Endothelial cell of umbilical vein (primary cell): Measurements from ENCODE around the gene THSD4. TPM values are rescaled to one million over a fixed set of nuclear protein-coding genes. Genes with fewer than 3 reads are reported as not detected.

ENCODE experiments used
- BruUV-seq: library from RNA; stranded (reverse); fragments of 400-500 nt; replicated peaks from 2 replicates; lab custom pipeline; 2021; lab: Mats Ljungman, UMichigan
- CTCF ChIA-PET: fragments of 300-600, 350-600 bp; sonication (Branson Sonifier 250); formaldehyde crosslinking; loops from one replicate; lab custom pipeline; 2021; ENCODE audit warnings: antibody characterized with exemption, inconsistent platforms; lab: Charles Lee
- POLR2A ChIA-PET: fragments of 300-600, 350-600 bp; sonication (Branson Sonifier 250); formaldehyde crosslinking; loops from one replicate; lab custom pipeline; 2021; ENCODE audit warnings: antibody characterized with exemption, inconsistent platforms; lab: Charles Lee
- DNase-seq: peaks from one replicate; pipeline ENCODE4 v3.0.0-alpha.2; 2011; ENCODE audit warnings: low read depth, low spot score
- FAIRE-seq: peaks from 2 replicates; lab custom pipeline; 2011; peaks lifted over from hg19 to GRCh38; lab: Jason Lieb, UNC
- H2AFZ ChIP-seq: 2 replicates; pipeline ENCODE4 v1.6.0; 2012; ENCODE audit warnings: low read depth, low read length, control low read depth, inconsistent platforms
- H3K27ac ChIP-seq: 2 replicates; pipeline ENCODE4 v1.5.1; 2011; ENCODE audit warnings: low read depth, mild to moderate bottlenecking, control low read depth, low read length, moderate library complexity; ENCODE audit not compliant: insufficient read depth
- H3K27me3 ChIP-seq, 2 experiments: 2 replicates each; pipeline versions ENCODE4 v1.6.0 to v1.6.1; 2011; ENCODE audit warnings: low read length in 2 of 2, mixed read lengths in 1 of 2; ENCODE audit not compliant: control insufficient read depth in 2 of 2, insufficient read depth in 2 of 2
- H3K36me3 ChIP-seq, 2 experiments: 2 replicates in 1 of 2; 3 replicates in 1 of 2; pipeline ENCODE4 v1.5.1; 2011; ENCODE audit warnings: low read length in 2 of 2, mild to moderate bottlenecking in 1 of 2, moderate library complexity in 1 of 2; ENCODE audit not compliant: control insufficient read depth in 2 of 2, insufficient read depth in 2 of 2; ENCODE audit errors: extremely low read depth in 1 of 2
- H3K4me1 ChIP-seq: 3 replicates; pipeline ENCODE4 v1.5.1; 2011; ENCODE audit warnings: mild to moderate bottlenecking, low read length; ENCODE audit not compliant: control insufficient read depth, insufficient read depth; ENCODE audit errors: extremely low read depth
- H3K4me2 ChIP-seq: 2 replicates; pipeline ENCODE4 v1.6.1; 2011; ENCODE audit warnings: low read length, control low read depth, mixed read lengths; ENCODE audit not compliant: insufficient read depth
- H3K4me3 ChIP-seq, 3 experiments: fragments of 200-600 bp in 1 of 3; sonication (generic), shearing (Covaris generic) in 1 of 3; replicated peaks in 1 of 3; 2 replicates each; pipeline ENCODE4 v1.5.1; 2011 to 2016; ENCODE audit warnings: control low read depth in 3 of 3, low read length in 3 of 3, mild to moderate bottlenecking in 2 of 3, inconsistent platforms in 1 of 3, low read depth in 1 of 3, moderate library complexity in 1 of 3; ENCODE audit not compliant: insufficient read depth in 1 of 3
- H3K79me2 ChIP-seq: 2 replicates; pipeline ENCODE4 v1.6.0; 2012; ENCODE audit warnings: low read length, inconsistent platforms; ENCODE audit not compliant: control insufficient read depth, insufficient read depth
- H3K9ac ChIP-seq: replicated peaks from 2 replicates; pipeline ENCODE3; 2011; ENCODE audit warnings: low read length, control low read depth; ENCODE audit not compliant: insufficient read depth; ENCODE audit errors: extremely low read depth
- H3K9me1 ChIP-seq: replicated peaks from 3 replicates; pipeline ENCODE4 v1.6.0; 2011; ENCODE audit warnings: mild to moderate bottlenecking, low read length; ENCODE audit not compliant: control insufficient read depth, insufficient read depth; ENCODE audit errors: extremely low read depth
- H3K9me3 ChIP-seq: replicated peaks from 2 replicates; pipeline ENCODE4 v1.5.1; 2012; ENCODE audit warnings: low read length, inconsistent platforms; ENCODE audit not compliant: control insufficient read depth, insufficient read depth
- H4K20me1 ChIP-seq: replicated peaks from 2 replicates; pipeline ENCODE3; 2011; ENCODE audit warnings: mild to moderate bottlenecking, low read length; ENCODE audit not compliant: control insufficient read depth, insufficient read depth; ENCODE audit errors: extremely low read depth
- FOS ChIP-seq: IDR thresholded peaks from 2 replicates; pipeline ENCODE4 v1.6.1; 2011; ENCODE audit warnings: mild to moderate bottlenecking, low read length, moderate library complexity, borderline replicate concordance; ENCODE audit not compliant: insufficient read depth
- JUN ChIP-seq: IDR thresholded peaks from 2 replicates; pipeline ENCODE4 v1.6.1; 2011; ENCODE audit warnings: borderline replicate concordance, low read depth; ENCODE audit not compliant: insufficient read length, insufficient read depth
- POLR2AphosphoS5 ChIP-seq: IDR thresholded peaks from 2 replicates; pipeline ENCODE4 v1.6.1; 2012; ENCODE audit warnings: low read depth, mild to moderate bottlenecking, control low read depth, low read length, moderate library complexity; ENCODE audit not compliant: insufficient read depth
- dilution Hi-C: fragments of 300-500 bp; cut with MboI; formaldehyde crosslinking; loops from one replicate; pipeline ENCODE4 v1.15.0; 2019; ENCODE audit warnings: low sequenced_read_pairs; ENCODE audit not compliant: extremely low pct_ligation_motif_present
- intact Hi-C: fragments of 100-400 bp; cut with micrococcal nuclease; formaldehyde crosslinking; loops from one replicate; pipeline ENCODE4 v1.10.0; 2022
- polyA plus RNA-seq, 4 experiments: library from polyadenylated mRNA; depleted of rRNA in 3 of 4; stranded (reverse) in 3 of 4; unstranded in 1 of 4; fragments of >200 nt; gene quantifications; 2 replicates each; pipeline versions ENCODE4 v1.2.1 to v1.2.3, GENCODE V29; 2011 to 2012; ENCODE audit warnings: missing spikeins in 1 of 4
- total RNA-seq: library from RNA; stranded (reverse); gene quantifications from 2 replicates; pipeline ENCODE4 v1.2.3, GENCODE V29; 2021
- TF ChIP-seq, protein P1 (sequence below): IDR thresholded peaks from 2 replicates; pipeline ENCODE4 v1.6.1; 2011; ENCODE audit not compliant: insufficient read depth, insufficient read length
- TF ChIP-seq, protein P2 (sequence below), 2 donors: IDR thresholded peaks; 1 replicate in 1 of 2; 2 replicates in 1 of 2; pipeline ENCODE4 v1.5.1; 2011; ENCODE audit warnings: low read length in 2 of 2, mild to moderate bottlenecking in 2 of 2, moderate library complexity in 2 of 2, control low read depth in 1 of 2, inconsistent platforms in 1 of 2, low read depth in 1 of 2; ENCODE audit not compliant: insufficient read depth in 1 of 2; ENCODE audit errors: extremely low read depth in 1 of 2

THSD4 gene
- total and polyA plus RNA-seq, 2 donors (not counting 3 experiments of a cell fraction or from before 2014, with no cell fraction given): 9.9 to 25.4 TPM

DNA sequence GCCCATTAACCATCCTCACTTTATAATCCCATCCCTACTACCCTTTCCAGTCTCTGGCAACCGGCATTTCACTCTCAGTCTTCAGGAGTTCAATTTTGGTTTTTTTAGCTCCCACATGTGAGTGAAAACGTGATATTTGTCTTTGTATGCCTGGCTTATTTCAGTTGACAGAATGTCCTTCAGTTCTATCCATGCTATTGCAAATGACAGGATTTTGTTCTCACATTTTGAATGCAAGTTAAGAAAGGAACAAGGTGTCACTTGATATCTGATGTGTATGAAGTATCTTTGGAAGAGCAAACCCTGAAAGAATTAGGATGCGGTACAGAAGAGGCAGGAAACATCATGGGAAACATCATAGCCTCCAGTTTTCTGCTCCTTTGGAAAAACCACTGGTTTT is 298.1 kb downstream of the THSD4 start:
- H3K27ac ChIP-seq: no peak overlapping the region
- FAIRE-seq (no peak), DNase-seq (no peak)
- H3K36me3 ChIP-seq: no peaks in the 10 kb centered on the region
- no peak overlapping the region for H3K4me3 ChIP-seq
- ChIA-PET CTCF (interaction anchor here (0.6 to 2.2 kb wide), 3 partner anchors 12 to 111 kb away, joined by 3 to 9 read pairs (median 3); no protein-coding TSS in a partner anchor), POLR2A (no interaction called here)
- BruUV-seq: no TSS peak
- no peak overlapping the region for H3K9ac ChIP-seq
- no peaks in the 10 kb centered on the region for H3K9me1 ChIP-seq
- no peak overlapping the region for H2AFZ ChIP-seq
- dilution Hi-C loops (no loop called here), intact Hi-C loops (no loop called here)
- TF ChIP-seq, protein P1, sequence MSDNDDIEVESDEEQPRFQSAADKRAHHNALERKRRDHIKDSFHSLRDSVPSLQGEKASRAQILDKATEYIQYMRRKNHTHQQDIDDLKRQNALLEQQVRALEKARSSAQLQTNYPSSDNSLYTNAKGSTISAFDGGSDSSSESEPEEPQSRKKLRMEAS: no peak
- no peaks in the 10 kb centered on the region for H3K79me2 ChIP-seq
- H4K20me1 ChIP-seq: no peaks in the 10 kb centered on the region
- no peaks in the 10 kb centered on the region for H3K9me3 ChIP-seq
- H3K27me3 ChIP-seq: no peaks in the 10 kb centered on the region
- peaks cover 3% of the 10 kb centered on the region for H3K4me1 ChIP-seq
- H3K4me2 ChIP-seq: no peak overlapping the region

DNA sequence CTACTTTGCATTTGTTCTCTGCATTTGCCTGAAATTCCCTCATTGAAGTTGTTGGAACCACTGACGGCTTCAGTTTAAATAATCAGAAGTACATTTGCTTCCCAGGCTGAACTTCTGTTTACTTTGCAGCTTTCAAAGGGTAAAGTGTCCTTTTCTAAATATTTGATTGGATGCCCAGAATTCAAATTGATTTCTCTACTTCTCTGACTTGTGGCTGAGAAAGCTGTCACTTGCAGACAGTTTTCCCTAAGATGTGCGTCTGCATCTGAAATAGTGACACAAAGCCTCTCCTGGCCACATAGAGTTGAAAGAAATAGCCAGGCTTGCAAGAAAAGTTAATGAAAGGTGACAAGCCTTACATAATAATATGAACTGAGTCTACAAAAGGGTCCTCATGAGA is 299.6 kb downstream of the THSD4 start:
- Histone ChIP-seq H2AFZ (no peak overlapping the region), H4K20me1 (no peaks in the 10 kb centered on the region), H3K9me1 (no peaks in the 10 kb centered on the region), H3K9ac (no peak overlapping the region), H3K4me1 (peaks cover 3% of the 10 kb centered on the region), H3K4me3 (no peak overlapping the region), H3K9me3 (no peaks in the 10 kb centered on the region), H3K27ac (no peak overlapping the region), H3K36me3 (no peaks in the 10 kb centered on the region), H3K79me2 (no peaks in the 10 kb centered on the region), H3K4me2 (no peak overlapping the region), H3K27me3 (no peaks in the 10 kb centered on the region)
- FAIRE-seq: no peak
- no peak for DNase-seq
- dilution Hi-C loops: no loop called here
- POLR2A ChIA-PET: no interaction called here
- CTCF ChIA-PET: interaction anchor here (1.1 to 1.2 kb wide), 2 partner anchors 8 to 9 kb away, joined by 3 to 5 read pairs; no protein-coding TSS in a partner anchor
- no TSS peak for BruUV-seq
- TF ChIP-seq FOS (no peak), POLR2AphosphoS5 (no peak), JUN (no peak)
- TF ChIP-seq, protein P2, sequence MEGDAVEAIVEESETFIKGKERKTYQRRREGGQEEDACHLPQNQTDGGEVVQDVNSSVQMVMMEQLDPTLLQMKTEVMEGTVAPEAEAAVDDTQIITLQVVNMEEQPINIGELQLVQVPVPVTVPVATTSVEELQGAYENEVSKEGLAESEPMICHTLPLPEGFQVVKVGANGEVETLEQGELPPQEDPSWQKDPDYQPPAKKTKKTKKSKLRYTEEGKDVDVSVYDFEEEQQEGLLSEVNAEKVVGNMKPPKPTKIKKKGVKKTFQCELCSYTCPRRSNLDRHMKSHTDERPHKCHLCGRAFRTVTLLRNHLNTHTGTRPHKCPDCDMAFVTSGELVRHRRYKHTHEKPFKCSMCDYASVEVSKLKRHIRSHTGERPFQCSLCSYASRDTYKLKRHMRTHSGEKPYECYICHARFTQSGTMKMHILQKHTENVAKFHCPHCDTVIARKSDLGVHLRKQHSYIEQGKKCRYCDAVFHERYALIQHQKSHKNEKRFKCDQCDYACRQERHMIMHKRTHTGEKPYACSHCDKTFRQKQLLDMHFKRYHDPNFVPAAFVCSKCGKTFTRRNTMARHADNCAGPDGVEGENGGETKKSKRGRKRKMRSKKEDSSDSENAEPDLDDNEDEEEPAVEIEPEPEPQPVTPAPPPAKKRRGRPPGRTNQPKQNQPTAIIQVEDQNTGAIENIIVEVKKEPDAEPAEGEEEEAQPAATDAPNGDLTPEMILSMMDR (IDR thresholded peaks at IDR 0.05; ENCODE audit: extremely low read depth in 1 of 2, insufficient read depth in 1 of 2, low read depth in 1 of 2, low read length in 2 of 2): no peak
- intact Hi-C loops: no loop called here
